Fibroblast of the aortic adventitia (primary cell): ENCODE results near the gene SMYD5. TPM values are rescaled to one million over a fixed set of nuclear protein-coding genes. Genes with fewer than 3 reads are reported as not detected.

ENCODE experiments used
- DNase-seq: peaks from one replicate; pipeline ENCODE4 v3.0.0-alpha.2; 2010; ENCODE audit warnings: low read depth
- H3K4me3 ChIP-seq: 2 replicates; pipeline ENCODE4 v1.5.1; 2011; ENCODE audit warnings: low read depth, mild to moderate bottlenecking, control low read depth, low read length, moderate library complexity
- CTCF ChIP-seq: IDR thresholded peaks from 2 replicates; pipeline ENCODE4 v1.5.1; 2011; ENCODE audit warnings: mild to moderate bottlenecking, low read length, control low read depth, inconsistent platforms; ENCODE audit not compliant: insufficient read depth
- total RNA-seq: library from RNA; depleted of rRNA; stranded (reverse); fragments of >200 nt; gene quantifications from 2 replicates; pipeline ENCODE4 v1.2.3, GENCODE V29; 2012; ENCODE audit warnings: low replicate concordance

Gene SMYD5
- total RNA-seq, 1 donor: 21.1 TPM

DNA sequence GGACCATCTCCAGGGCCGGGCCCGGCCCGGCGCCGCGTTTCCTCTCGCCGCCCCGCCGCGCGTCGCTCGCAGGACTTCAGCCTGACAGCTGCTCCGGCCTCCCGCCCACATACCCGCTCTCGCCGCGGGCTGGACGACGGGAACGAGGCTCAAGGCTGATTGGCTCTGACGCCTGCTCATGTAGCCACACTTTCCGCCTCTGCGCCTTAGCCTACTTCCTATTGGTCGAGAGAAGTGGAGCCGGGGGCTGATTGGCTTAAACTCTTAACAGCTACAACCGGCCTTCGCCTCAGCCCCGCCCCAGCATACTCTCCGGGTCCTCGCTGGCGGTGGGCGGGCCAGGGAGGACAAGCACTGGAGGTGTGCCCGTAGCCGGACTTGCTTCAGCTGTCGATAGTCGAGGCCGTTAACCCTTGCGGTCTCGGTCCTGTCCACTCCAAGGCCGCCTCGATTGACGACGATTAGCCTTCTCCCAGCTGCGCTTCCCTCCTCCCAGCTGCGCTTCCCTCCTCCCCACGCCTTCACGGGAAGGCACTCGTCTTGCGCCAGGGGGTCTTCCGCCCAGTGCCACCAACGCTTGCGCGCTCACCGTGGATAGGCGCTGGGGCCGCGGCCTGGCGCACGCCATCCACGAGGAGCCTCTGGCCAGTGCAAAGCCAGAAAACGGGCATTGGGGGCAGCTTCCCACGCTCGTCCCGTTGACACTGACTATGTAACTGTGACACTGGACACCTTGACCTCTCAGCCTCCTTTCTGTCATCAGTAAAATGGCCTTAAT lies 19.3 kb downstream of the SMYD5 start, which contains the start of gene PRADC1:
PRADC1 (minus strand) TSS at position 86 of the 778 bp plus-strand sequence; CDS start at position 7, 79 bp downstream.
- peak; percentile 100 for DNase-seq
- no peak for TF ChIP-seq CTCF
- H3K4me3 ChIP-seq: peak within 1 kb of the TSS; percentile 93

- DNase-seq: peak; percentile 90
- TF ChIP-seq CTCF: no peak
- peak within 1 kb of the TSS; percentile 93 for H3K4me3 ChIP-seq
These were observed 20.1 kb downstream of the SMYD5 start, which contains the start of gene CCT7 for GRCh38 chr2:73233932-73234832. TSS of gene CCT7 (plus strand) at chr2:73234308. CDS start at chr2:73234379, 71 bp downstream.

DNA sequence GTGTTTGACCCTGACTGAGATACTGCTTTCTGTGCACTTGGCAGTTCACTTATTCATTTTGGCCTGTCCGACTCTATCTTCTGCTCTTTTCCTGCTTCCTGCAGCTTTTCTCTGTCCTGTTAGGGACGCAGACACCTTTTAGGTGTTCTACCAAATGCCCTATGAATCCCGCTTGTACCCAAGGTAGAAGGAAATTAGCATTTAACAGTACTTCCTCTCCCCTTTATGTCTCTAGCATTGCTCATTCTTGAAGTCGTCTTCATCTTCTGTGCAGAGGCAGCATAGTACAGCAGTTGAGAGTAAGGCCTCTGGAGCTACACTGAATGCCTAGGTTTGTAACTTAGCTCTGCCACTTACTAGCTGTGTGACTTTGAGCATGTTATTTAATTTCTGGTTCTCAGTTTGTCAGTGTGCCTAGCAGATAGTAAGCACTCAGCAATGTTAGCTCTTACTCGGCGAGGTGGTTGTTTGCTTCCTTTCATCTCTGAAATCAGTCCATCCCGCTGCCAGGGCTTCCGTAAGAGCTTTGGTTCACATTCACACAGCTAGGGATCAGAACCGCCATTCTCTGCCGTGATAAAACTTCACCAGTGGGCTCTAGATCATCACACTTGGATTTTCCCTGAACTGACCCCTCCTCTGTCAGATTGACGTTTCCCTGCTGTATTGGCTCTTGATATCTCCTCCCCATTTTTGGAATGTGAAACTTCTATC lies 21.4 kb downstream of the SMYD5 start:
- DNase-seq: no peak
- H3K4me3 ChIP-seq: peak overlapping the region; percentile 93
- no peak for TF ChIP-seq CTCF

- DNase-seq: no peak
- TF ChIP-seq CTCF: no peak
- H3K4me3 ChIP-seq: no peak overlapping the region
These were observed 23.1 kb downstream of the SMYD5 start for GRCh38 chr2:73237168-73237567.

DNA sequence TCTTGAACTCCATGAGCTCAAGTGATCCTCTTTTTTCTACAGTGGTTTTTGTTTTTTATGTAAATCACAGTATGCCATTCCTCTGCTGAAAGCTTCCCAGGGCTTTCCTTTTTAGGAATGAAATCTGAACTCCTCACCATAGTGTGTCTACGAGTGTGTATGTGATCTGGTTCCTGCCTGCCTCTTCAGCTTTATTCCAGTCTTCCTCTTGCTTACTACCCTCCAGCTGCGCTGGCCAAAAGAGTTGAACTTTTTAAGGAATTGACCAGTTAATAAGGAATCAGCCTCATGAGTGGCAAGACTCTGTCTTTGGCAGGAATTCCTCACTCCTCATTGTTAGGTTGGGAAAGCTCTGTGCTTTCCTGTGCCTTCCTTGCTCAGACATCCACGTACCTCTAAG lies 24.1 kb downstream of the SMYD5 start:
- no peak for TF ChIP-seq CTCF
- H3K4me3 ChIP-seq: no peak overlapping the region
- DNase-seq: no peak

DNA sequence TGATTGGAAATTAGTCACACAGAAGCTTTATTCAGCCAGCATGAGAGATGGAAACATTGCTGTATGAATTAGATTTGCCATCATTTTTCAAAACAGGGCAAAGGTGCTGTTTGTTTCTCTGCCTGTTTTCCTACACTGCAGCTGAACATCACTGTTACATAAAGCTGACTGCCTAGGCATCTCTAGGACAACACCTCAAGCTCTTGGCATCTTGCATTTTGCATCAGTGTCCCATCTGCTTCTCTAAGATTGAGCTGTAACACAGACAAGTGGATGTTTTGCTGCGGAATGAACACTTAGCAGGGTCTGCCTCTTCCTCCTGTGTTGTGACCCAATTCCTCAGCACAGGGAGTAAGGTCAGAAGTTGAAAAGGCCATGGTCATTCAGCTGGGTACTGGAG lies 24.9 kb downstream of the SMYD5 start:
- DNase-seq: no peak
- TF ChIP-seq CTCF: no peak
- H3K4me3 ChIP-seq: no peak overlapping the region
